H1 (cell line): Measurements from ENCODE around the gene TMEM222. TPM values are rescaled to one million over a fixed set of nuclear protein-coding genes. Genes with fewer than 3 reads are reported as not detected.

Source experiments
- CTCF ChIA-PET: fragments of 300-600 bp; sonication (Branson Sonifier 250); formaldehyde crosslinking; loops from one replicate; lab custom pipeline; 2021; ENCODE audit not compliant: partially characterized antibody; lab: Charles Lee
- POLR2A ChIA-PET: fragments of 300-600 bp; sonication (Branson Sonifier 250); formaldehyde crosslinking; loops from one replicate; lab custom pipeline; 2021; ENCODE audit warnings: inconsistent platforms; ENCODE audit not compliant: partially characterized antibody; lab: Charles Lee
- DNase-seq, 2 experiments: peaks; one replicate each; pipeline versions ENCODE4 v3.0.0 to v3.0.0-alpha.2; 2010 to 2022; ENCODE audit warnings: low spot score in 2 of 2, low read depth in 1 of 2, mixed read lengths in 1 of 2
- FAIRE-seq: peaks from 2 replicates; lab custom pipeline; 2011; peaks lifted over from hg19 to GRCh38; lab: Jason Lieb, UNC
- H2AFZ ChIP-seq: 2 replicates; pipeline ENCODE4 v1.8.1; 2012; ENCODE audit warnings: low read length, inconsistent platforms
- H2AK5ac ChIP-seq: 2 replicates; pipeline ENCODE4 v1.6.1; 2013; ENCODE audit warnings: low read depth, low read length
- H2BK120ac ChIP-seq: replicated peaks from 2 replicates; pipeline ENCODE3; 2013; ENCODE audit warnings: low read depth, low read length, inconsistent platforms
- H2BK12ac ChIP-seq: 2 replicates; pipeline ENCODE4 v1.6.1; 2013; ENCODE audit warnings: low read depth, low read length
- H2BK15ac ChIP-seq: 2 replicates; pipeline ENCODE4 v1.6.1; 2013; ENCODE audit warnings: low read length
- H2BK20ac ChIP-seq: 2 replicates; pipeline ENCODE4 v1.6.1; 2013; ENCODE audit warnings: low read length
- H2BK5ac ChIP-seq: 2 replicates; pipeline ENCODE4 v1.6.1; 2013; ENCODE audit warnings: low read depth, low read length
- H3K14ac ChIP-seq: 2 replicates; pipeline ENCODE4 v1.6.1; 2013; ENCODE audit warnings: inconsistent platforms; ENCODE audit not compliant: insufficient read length
- H3K18ac ChIP-seq: 2 replicates; pipeline ENCODE4 v1.6.1; 2013; ENCODE audit warnings: low read length; ENCODE audit errors: extremely low read depth
- H3K23ac ChIP-seq: 2 replicates; pipeline ENCODE4 v1.6.1; 2013; ENCODE audit warnings: inconsistent platforms; ENCODE audit not compliant: insufficient read length
- H3K23me2 ChIP-seq: 2 replicates; pipeline ENCODE4 v1.6.1; 2013; ENCODE audit warnings: low read depth, low read length
- H3K27ac ChIP-seq: 2 replicates; pipeline ENCODE4 v1.6.1; 2011; ENCODE audit warnings: low read depth, low read length, inconsistent platforms
- H3K27me3 ChIP-seq, 4 experiments: replicated peaks in 1 of 4; 1 replicate in 1 of 4; 2 replicates in 3 of 4; pipeline versions ENCODE4 v1.6.1 to v1.8.1; 2011 to 2013; ENCODE audit warnings: low read length in 3 of 4, mild to moderate bottlenecking in 3 of 4, inconsistent platforms in 2 of 4, mixed read lengths in 2 of 4, moderate library complexity in 1 of 4; ENCODE audit not compliant: control insufficient read depth in 3 of 4, insufficient read depth in 3 of 4; ENCODE audit errors: extremely low read depth in 1 of 4
- H3K36me3 ChIP-seq, 4 experiments: 2 replicates each; pipeline versions ENCODE4 v1.6.1 to v1.8.1; 2011 to 2013; ENCODE audit warnings: mild to moderate bottlenecking in 4 of 4, low read length in 3 of 4, moderate library complexity in 2 of 4, control low read depth in 1 of 4, inconsistent platforms in 1 of 4; ENCODE audit not compliant: insufficient read depth in 4 of 4, control insufficient read depth in 2 of 4
- H3K4ac ChIP-seq: replicated peaks from 2 replicates; pipeline ENCODE3; 2013; ENCODE audit warnings: low read length, low read depth, mixed read lengths, inconsistent platforms; ENCODE audit not compliant: insufficient read length
- H3K4me1 ChIP-seq, 4 experiments: replicated peaks in 1 of 4; 1 replicate in 1 of 4; 2 replicates in 3 of 4; pipeline versions ENCODE4 v1.6.1 to v1.8.1; 2011 to 2013; ENCODE audit warnings: low read length in 3 of 4, inconsistent platforms in 2 of 4, mixed read lengths in 1 of 4; ENCODE audit not compliant: insufficient read depth in 4 of 4, control insufficient read depth in 3 of 4
- H3K4me2 ChIP-seq, 2 experiments: 2 replicates each; pipeline versions ENCODE4 v1.6.1 to v1.8.1; 2011 to 2013; ENCODE audit warnings: low read depth in 2 of 2, low read length in 2 of 2, control low read depth in 1 of 2, inconsistent platforms in 1 of 2, mild to moderate bottlenecking in 1 of 2; ENCODE audit not compliant: insufficient read depth in 1 of 2
- H3K4me3 ChIP-seq, 4 experiments: fragments of 200-600, 300-600 bp in 1 of 4; sonication (generic), shearing (Covaris generic), sonication (Bioruptor Twin) in 1 of 4; 2 replicates each; pipeline versions ENCODE4 v1.5.1 to v1.8.1; 2011 to 2016; ENCODE audit warnings: low read length in 4 of 4, low read depth in 3 of 4, control low read depth in 2 of 4, inconsistent platforms in 2 of 4, mild to moderate bottlenecking in 2 of 4, mixed read lengths in 1 of 4, moderate library complexity in 1 of 4; ENCODE audit not compliant: insufficient read depth in 2 of 4; ENCODE audit errors: extremely low read depth in 1 of 4
- H3K56ac ChIP-seq: replicated peaks from 2 replicates; pipeline ENCODE3; 2013; ENCODE audit warnings: low read depth, mild to moderate bottlenecking, mixed read lengths, low read length, inconsistent platforms; ENCODE audit not compliant: insufficient read length
- H3K79me1 ChIP-seq: 2 replicates; pipeline ENCODE4 v1.6.1; 2013; ENCODE audit warnings: low read depth, low read length, control low read depth
- H3K79me2 ChIP-seq, 2 experiments: 2 replicates each; pipeline versions ENCODE4 v1.6.1 to v1.8.1; 2012 to 2013; ENCODE audit warnings: low read length in 2 of 2, mild to moderate bottlenecking in 2 of 2, inconsistent platforms in 1 of 2; ENCODE audit not compliant: insufficient read depth in 2 of 2, control insufficient read depth in 1 of 2
- H3K9ac ChIP-seq, 4 experiments: replicated peaks in 1 of 4; 1 replicate in 1 of 4; 2 replicates in 3 of 4; pipeline versions ENCODE4 v1.6.1 to v1.8.1; 2011 to 2013; ENCODE audit warnings: low read depth in 3 of 4, low read length in 3 of 4, control low read depth in 2 of 4, mild to moderate bottlenecking in 2 of 4, moderate library complexity in 2 of 4, inconsistent platforms in 1 of 4; ENCODE audit errors: extremely low read depth in 1 of 4
- H3K9me3 ChIP-seq, 2 experiments: 2 replicates each; pipeline versions ENCODE4 v1.6.1 to v1.8.1; 2012 to 2013; ENCODE audit warnings: mild to moderate bottlenecking in 2 of 2, moderate library complexity in 2 of 2, control low read depth in 1 of 2, inconsistent platforms in 1 of 2, low read depth in 1 of 2, low read length in 1 of 2, mixed read lengths in 1 of 2; ENCODE audit not compliant: insufficient read depth in 2 of 2
- H4K20me1 ChIP-seq, 2 experiments: replicated peaks in 1 of 2; 2 replicates each; pipeline versions ENCODE3 to v1.8.1; 2011 to 2013; ENCODE audit warnings: inconsistent platforms in 2 of 2, low read length in 2 of 2, mild to moderate bottlenecking in 1 of 2; ENCODE audit not compliant: insufficient read depth in 2 of 2, control insufficient read depth in 1 of 2
- H4K5ac ChIP-seq: 2 replicates; pipeline ENCODE4 v1.6.1; 2013; ENCODE audit warnings: low read length, low read depth, mixed read lengths, inconsistent platforms; ENCODE audit not compliant: insufficient read length
- H4K8ac ChIP-seq: 2 replicates; pipeline ENCODE4 v1.8.0; 2013; ENCODE audit warnings: mild to moderate bottlenecking, moderate library complexity, low read length, inconsistent platforms; ENCODE audit not compliant: insufficient read depth; ENCODE audit errors: extremely low read depth
- H4K91ac ChIP-seq: replicated peaks from 2 replicates; pipeline ENCODE3; 2013; ENCODE audit warnings: low read length, mixed read lengths, inconsistent platforms; ENCODE audit not compliant: insufficient read length
- ASH2L ChIP-seq: fragments of 200-600, 300-600 bp; sonication (generic); IDR thresholded peaks from one replicate; pipeline ENCODE4 v1.7.1; 2017; ENCODE audit warnings: low read length
- E2F6 ChIP-seq: IDR thresholded peaks from 2 replicates; pipeline ENCODE4 v1.6.1; 2012; ENCODE audit warnings: inconsistent platforms
- EP300 ChIP-seq, 2 experiments: IDR thresholded peaks; 1 replicate in 1 of 2; 2 replicates in 1 of 2; pipeline ENCODE4 v1.6.1; 2011 to 2012; ENCODE audit warnings: low read depth in 2 of 2, low read length in 2 of 2, mild to moderate bottlenecking in 2 of 2, borderline replicate concordance in 1 of 2, inconsistent platforms in 1 of 2, moderate library complexity in 1 of 2
- HDAC2 ChIP-seq, 2 experiments: fragments of 300-600 bp in 1 of 2; sonication (generic) in 1 of 2; IDR thresholded peaks; 2 replicates each; pipeline ENCODE4 v1.6.1; 2011 to 2012; ENCODE audit warnings: low read depth in 2 of 2, low read length in 2 of 2, mild to moderate bottlenecking in 2 of 2, moderate library complexity in 2 of 2, borderline replicate concordance in 1 of 2, inconsistent platforms in 1 of 2
- KDM1A ChIP-seq: fragments of 200-600, 300-600 bp; sonication (generic); IDR thresholded peaks from 2 replicates; pipeline ENCODE4 v1.7.1; 2016; ENCODE audit warnings: mild to moderate bottlenecking, low read length, borderline replicate concordance
- KDM4A ChIP-seq: IDR thresholded peaks from one replicate; pipeline ENCODE4 v1.7.1; 2012; ENCODE audit warnings: low read depth, mild to moderate bottlenecking, moderate library complexity, low read length, inconsistent platforms; ENCODE audit not compliant: severe bottlenecking
- MAFK ChIP-seq: IDR thresholded peaks from 2 replicates; pipeline ENCODE4 v1.6.1; 2012; ENCODE audit warnings: low read depth, mild to moderate bottlenecking, improper control_type of control experiment, low read length
- SP4 ChIP-seq: IDR thresholded peaks from 2 replicates; pipeline ENCODE4 v1.6.1; 2012; ENCODE audit warnings: low read length, inconsistent platforms
- TAF7 ChIP-seq: optimal IDR thresholded peaks from 2 replicates; pipeline ENCODE3; 2011; ENCODE audit warnings: low read depth, mild to moderate bottlenecking, inconsistent platforms, low read length, moderate library complexity, borderline replicate concordance
- TBP ChIP-seq: IDR thresholded peaks from 2 replicates; pipeline ENCODE4 v1.6.1; 2011; ENCODE audit warnings: low read depth, low read length, improper control_type of control experiment
- WGBS, 2 experiments: shearing (Covaris generic) in 1 of 2; methylation state at CpG; one replicate each; pipeline versions ENCODE4 v1.1.6 to v1.1.7; 2013 to 2015; ENCODE audit warnings: low lambda C conversion rate in 2 of 2, mixed read lengths in 2 of 2, inconsistent platforms in 1 of 2, low coverage in 1 of 2, missing lambda C conversion rate in 1 of 2; ENCODE audit not compliant: insufficient replicate concordance in 2 of 2, insufficient coverage in 1 of 2, insufficient read length in 1 of 2; ENCODE audit errors: extremely low coverage in 1 of 2, missing lambda C conversion rate in 1 of 2; 5-methylcytosine and 5-hydroxymethylcytosine counted together
- polyA plus RNA-seq, 7 experiments: library from polyadenylated mRNA; depleted of rRNA in 3 of 7; stranded (reverse) in 5 of 7; unstranded in 2 of 7; fragments of >200 nt in 5 of 7; fragments of 200-250 nt in 2 of 7; gene quantifications; 1 replicate in 5 of 7; 2 replicates in 1 of 7; 4 replicates in 1 of 7; pipeline versions ENCODE4 v1.2.1 to v1.2.3, GENCODE V29; 2011 to 2013; ENCODE audit warnings: missing spikeins in 2 of 7, mixed read lengths in 2 of 7
- total RNA-seq: library from RNA; stranded (reverse); fragmentation: NEBNext Ultra II Directional; extraction: Animal tissue kit (Norgen Biotek cat#: 25700); gene quantifications from 2 replicates; pipeline ENCODE4 v1.2.1, GENCODE V29; 2021

TMEM222 gene
- total and polyA plus RNA-seq, 2 of the 8 experiments (the other 6 are each of a cell fraction or from before 2014, with no cell fraction given) = 27.0 to 51.8 TPM

DNA sequence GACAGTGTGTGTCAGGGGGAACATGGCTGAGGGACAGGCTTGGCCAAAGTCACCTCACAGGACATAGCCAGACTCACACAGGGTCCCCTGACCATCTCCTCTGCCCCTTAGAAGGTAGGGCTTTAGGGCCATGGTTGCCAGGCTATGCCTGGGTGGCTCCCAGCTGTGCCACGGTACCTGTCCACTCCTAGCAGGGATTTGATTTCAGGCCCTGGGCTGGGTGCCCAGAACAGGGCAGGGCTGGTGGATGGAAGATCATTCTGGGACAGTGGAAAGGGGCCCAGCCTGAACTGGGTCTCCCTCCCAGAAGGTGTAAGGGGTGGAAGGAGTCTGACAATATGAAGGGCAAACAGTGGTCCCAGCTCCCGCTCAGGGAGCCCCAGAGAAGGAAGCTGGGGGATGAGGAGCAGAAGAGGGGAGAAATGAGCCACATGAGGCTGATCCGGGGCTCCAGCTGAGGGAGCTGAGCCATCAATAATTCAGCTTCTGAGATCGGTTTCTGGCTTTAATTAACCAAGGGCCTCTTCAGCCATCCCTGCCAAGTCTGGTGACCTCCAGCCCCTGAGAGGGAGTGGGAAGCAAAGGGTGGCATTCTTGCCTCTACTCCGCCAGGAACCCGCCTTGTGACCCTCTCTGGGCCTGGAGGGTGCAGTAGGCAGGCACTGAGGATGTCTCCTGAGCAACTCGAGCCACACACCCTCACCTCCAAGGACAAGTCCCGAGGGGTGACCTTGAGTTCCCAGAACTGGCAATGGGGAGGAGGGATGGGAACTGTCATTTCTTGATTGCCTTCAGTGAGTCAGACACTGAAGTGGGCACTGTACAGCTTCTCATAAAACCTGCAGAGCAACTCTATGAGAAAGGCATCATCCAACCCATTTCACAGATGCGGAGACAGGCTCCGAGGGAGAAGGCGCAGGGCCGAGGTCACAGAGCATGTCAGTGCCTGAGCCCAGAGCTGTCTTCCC is 59.1 kb downstream of the TMEM222 start:
- Histone ChIP-seq H2AK5ac (0 out of 2 replicates have a peak overlapping the region, but pooled peaks have one; percentile 5), H3K18ac (no peak overlapping the region), H3K4me2 (no peak overlapping the region), H3K27me3 (peaks cover 0 to 16% (median 9%) of the 10 kb centered on the region in 4 experiments; a peak in 6 of 7 replicates), H3K23ac (no peak overlapping the region), H3K79me2 (no peaks in the 10 kb centered on the region), H3K23me2 (peaks cover 4% of the 10 kb centered on the region; the same call in 1 of the 2 replicates), H3K9ac (no peak overlapping the region), H3K56ac (no peak overlapping the region), H4K8ac (no peak overlapping the region), H3K14ac (no peak overlapping the region), H3K4me1 (peaks cover 0 to 7% (median 0%) of the 10 kb centered on the region in 4 experiments; a peak in 2 of 7 replicates), H2BK15ac (no peak overlapping the region), H3K27ac (no peak overlapping the region), H2AFZ (no peak overlapping the region), H4K20me1 (no peaks in the 10 kb centered on the region), H4K91ac (no peak overlapping the region), H3K4ac (no peak overlapping the region), H3K79me1 (no peaks in the 10 kb centered on the region), H2BK5ac (no peak overlapping the region), H2BK120ac (no peak overlapping the region), H3K4me3 (no peak overlapping the region), H3K9me3 (no peaks in the 10 kb centered on the region), H4K5ac (no peak overlapping the region), H2BK20ac (no peak overlapping the region), H3K36me3 (no peaks in the 10 kb centered on the region), H2BK12ac (no peak overlapping the region)
- FAIRE-seq = no peak
- 92% methylated on average over 12 of the region's 12 CpGs; no CpG with 5 or more reads in 1 of the 2 experiments for WGBS, 2 experiments
- CTCF ChIA-PET = interaction anchor here (0.6 to 18.9 kb wide), 15 partner anchors 9 to 279 kb away, joined by 3 to 625 read pairs (median 4); partner anchors contain the start of genes AHDC1, FCN3, GPR3 and MAP3K6
- DNase-seq = no peak
- POLR2A ChIA-PET = interaction anchor here (1.0 to 3.7 kb wide), 4 partner anchors 10 to 226 kb away, joined by 3 to 18 read pairs (median 8); partner anchors contain the start of genes MAP3K6 and SLC9A1
- no peak for TF ChIP-seq KDM4A
- no peak for TF ChIP-seq ASH2L
- no peak for TF ChIP-seq HDAC2 (IDR thresholded peaks at IDR 0.05; ENCODE audit: borderline replicate concordance in 1 of 2, low read depth in 2 of 2, low read length in 2 of 2)
- no peak for TF ChIP-seq TAF7
- TF ChIP-seq KDM1A = no peak
- TF ChIP-seq EP300 (IDR thresholded peaks at IDR 0.05; ENCODE audit: borderline replicate concordance in 1 of 2, low read depth in 2 of 2, low read length in 2 of 2) = no peak
- no peak for TF ChIP-seq MAFK
- no peak for TF ChIP-seq TBP
- TF ChIP-seq SP4 = no peak
- TF ChIP-seq E2F6 = no peak
